ENCODE data around the gene GFRA3. TPM values are rescaled to one million over a fixed set of nuclear protein-coding genes. Genes with fewer than 3 reads are reported as not detected.
"Not testable (repeated sequence)": the region's sequence is repeated elsewhere in the genome, so short reads cannot be mapped to it uniquely, and the experiment has no call there.

GFRA3 gene, protein sequence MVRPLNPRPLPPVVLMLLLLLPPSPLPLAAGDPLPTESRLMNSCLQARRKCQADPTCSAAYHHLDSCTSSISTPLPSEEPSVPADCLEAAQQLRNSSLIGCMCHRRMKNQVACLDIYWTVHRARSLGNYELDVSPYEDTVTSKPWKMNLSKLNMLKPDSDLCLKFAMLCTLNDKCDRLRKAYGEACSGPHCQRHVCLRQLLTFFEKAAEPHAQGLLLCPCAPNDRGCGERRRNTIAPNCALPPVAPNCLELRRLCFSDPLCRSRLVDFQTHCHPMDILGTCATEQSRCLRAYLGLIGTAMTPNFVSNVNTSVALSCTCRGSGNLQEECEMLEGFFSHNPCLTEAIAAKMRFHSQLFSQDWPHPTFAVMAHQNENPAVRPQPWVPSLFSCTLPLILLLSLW
- not detected for polyA plus RNA-seq

DNA sequence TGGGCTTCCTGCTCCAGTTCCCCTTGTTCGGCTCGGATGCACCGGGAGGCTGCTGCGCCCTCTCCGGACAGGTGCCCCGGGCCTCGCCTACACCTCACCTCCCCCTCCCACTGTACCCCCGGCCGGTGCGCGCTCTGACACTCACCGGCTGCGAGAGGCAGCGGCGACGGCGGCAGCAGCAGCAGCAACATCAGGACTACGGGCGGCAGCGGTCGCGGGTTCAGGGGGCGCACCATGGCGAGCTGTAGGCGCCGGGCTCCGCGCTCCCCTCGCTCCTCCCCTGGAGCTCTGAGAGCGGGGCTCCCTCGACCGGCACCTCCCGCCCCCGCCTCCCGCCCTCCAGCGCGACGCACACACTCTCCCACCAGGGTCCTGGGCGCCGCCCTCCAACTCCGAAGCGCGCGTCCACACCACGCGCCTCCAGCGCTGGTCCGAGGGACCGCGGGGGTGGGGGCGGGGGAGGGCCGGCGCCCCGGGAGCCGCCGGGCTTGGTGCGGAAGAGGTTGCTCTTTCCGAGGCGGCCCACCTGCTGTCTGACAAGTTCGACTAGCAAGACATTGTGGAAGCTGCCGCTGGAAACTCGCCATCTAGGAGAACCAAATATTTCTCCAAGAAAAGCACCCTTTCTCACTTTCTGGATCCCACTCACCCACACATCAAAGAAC, at the start of gene GFRA3:
GFRA3 (minus strand) TSS at position 433 of the 665 bp plus-strand sequence; CDS start at position 236, 197 bp downstream.
- H3K4me1 Mint-ChIP-seq: peaks cover 0 to 6% (median 5%) of the 10 kb centered on the region in 3 donors
- H3K27ac Mint-ChIP-seq: no peak within 1 kb of the TSS
- H3K4me3 Mint-ChIP-seq: peak within 1 kb of the TSS in 3 of 4 donors; percentile 28 to 73 (median 69)
- H3K36me3 Mint-ChIP-seq: no peaks in the 10 kb centered on the region
- no peaks in the 10 kb centered on the region for H3K9me3 Mint-ChIP-seq
- peaks cover 17% of the 10 kb centered on the region for H3K27me3 Mint-ChIP-seq

- H3K4me1 Mint-ChIP-seq, H3K27ac Mint-ChIP-seq, H3K36me3 Mint-ChIP-seq, H3K4me3 Mint-ChIP-seq, H3K27me3 Mint-ChIP-seq, H3K9me3 Mint-ChIP-seq: not testable (repeated sequence)
These were observed 43.8 kb upstream of the GFRA3 start for GRCh38 chr5:138318211-138318610.

DNA sequence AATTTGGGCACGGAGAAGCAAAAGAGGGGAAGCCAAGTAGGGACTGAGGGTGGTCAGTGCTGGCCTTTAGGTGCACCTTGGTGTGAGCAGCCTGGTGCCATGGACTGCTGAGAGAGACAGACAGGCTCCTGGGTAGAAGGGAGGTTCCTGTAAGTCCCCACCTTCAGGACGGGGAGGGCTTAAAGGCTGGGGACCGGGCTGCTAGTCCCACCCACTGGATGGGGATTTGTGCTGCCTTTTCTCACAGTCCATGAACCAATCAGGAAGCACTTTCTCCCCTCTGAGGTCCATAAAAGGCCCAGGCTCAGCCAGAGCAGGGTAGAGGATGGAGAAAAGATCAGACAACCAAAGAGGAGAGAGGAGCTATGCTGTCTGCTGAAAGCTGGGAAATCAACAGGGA, 41.9 kb upstream of the GFRA3 start:
- no peaks in the 10 kb centered on the region for H3K9me3 Mint-ChIP-seq
- no peaks in the 10 kb centered on the region for H3K4me1 Mint-ChIP-seq
- no peaks in the 10 kb centered on the region for H3K27me3 Mint-ChIP-seq
- H3K27ac Mint-ChIP-seq: no peak overlapping the region
- H3K4me3 Mint-ChIP-seq: no peak overlapping the region
- H3K36me3 Mint-ChIP-seq: no peaks in the 10 kb centered on the region

- Mint-ChIP-seq H3K27ac (no peak overlapping the region), H3K4me1 (no peaks in the 10 kb centered on the region), H3K9me3 (no peaks in the 10 kb centered on the region), H3K36me3 (no peaks in the 10 kb centered on the region), H3K27me3 (no peaks in the 10 kb centered on the region), H3K4me3 (no peak overlapping the region)
These were observed 41.4 kb upstream of the GFRA3 start for GRCh38 chr5:138315751-138316278.

DNA sequence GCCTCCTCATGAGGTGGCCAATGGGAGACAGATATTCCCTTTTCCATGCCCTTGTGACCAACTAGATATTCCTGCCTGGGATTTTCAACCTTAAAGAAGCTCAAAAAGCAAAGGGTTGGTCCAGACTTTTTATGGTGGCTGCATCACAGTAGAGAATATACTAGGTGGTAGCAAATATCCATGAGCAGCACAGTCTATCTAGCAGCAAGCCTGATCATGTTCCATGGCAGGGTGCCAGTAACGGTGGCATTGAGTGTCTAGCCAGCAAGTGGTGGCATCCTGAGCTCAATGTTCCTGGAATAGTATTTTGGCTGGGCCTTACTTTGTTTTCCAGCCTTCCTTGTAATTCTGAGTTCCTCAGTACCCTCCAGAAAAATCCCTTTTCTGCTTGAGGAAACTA, 31.4 kb upstream of the GFRA3 start:
- Mint-ChIP-seq H3K4me3 (no peak overlapping the region), H3K36me3 (no peaks in the 10 kb centered on the region), H3K27me3 (no peaks in the 10 kb centered on the region), H3K9me3 (no peaks in the 10 kb centered on the region), H3K4me1 (no peaks in the 10 kb centered on the region), H3K27ac (no peak overlapping the region)

DNA sequence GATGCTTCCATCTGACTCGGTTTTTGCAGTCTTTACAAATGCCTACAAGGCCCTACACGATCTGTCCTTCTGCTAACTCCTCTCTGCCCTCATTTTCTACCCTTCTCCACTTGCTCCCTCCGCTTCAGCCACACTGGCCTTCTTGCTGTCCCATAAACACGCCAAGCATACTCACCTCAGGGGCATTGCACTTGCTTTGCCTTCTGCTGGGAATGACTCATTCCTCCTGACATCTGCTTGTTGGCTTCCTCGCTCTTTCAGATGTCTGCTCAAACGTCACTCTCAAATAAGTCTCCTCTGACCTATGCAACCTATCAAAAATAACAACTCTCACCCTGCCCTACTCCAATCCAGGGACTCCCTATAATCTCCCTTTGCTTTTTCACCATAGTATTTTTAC, 29.0 kb upstream of the GFRA3 start:
- no peaks in the 10 kb centered on the region for H3K4me1 Mint-ChIP-seq
- no peak overlapping the region for H3K27ac Mint-ChIP-seq
- no peaks in the 10 kb centered on the region for H3K27me3 Mint-ChIP-seq
- H3K9me3 Mint-ChIP-seq: peaks cover 0 to 7% (median 0%) of the 10 kb centered on the region in 3 donors
- H3K4me3 Mint-ChIP-seq: no peak overlapping the region
- H3K36me3 Mint-ChIP-seq: peaks cover 2% of the 10 kb centered on the region

DNA sequence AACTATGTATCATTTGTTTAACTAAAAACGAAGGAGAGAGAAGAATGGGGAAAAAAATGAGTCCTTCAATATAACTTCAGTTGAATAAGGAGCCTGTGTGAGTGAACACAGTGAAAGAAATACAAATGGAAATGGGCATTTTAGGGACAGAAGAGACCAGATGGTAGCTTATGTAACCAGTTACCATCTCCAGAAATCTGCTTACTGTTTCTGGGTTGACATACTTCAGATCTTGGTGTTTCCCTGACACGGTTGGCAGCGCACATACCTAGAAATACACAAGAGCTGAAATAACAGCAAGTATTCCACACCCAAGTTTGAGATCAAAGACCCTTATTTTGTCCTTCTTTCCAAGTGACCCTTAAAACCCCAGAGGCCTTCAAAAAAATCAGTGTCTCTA, 14.9 kb upstream of the GFRA3 start:
- Mint-ChIP-seq H3K27me3 (no peaks in the 10 kb centered on the region), H3K9me3 (no peaks in the 10 kb centered on the region), H3K4me3 (no peak overlapping the region), H3K4me1 (peaks cover 0 to 3% (median 0%) of the 10 kb centered on the region in 3 donors), H3K27ac (no peak overlapping the region), H3K36me3 (no peaks in the 10 kb centered on the region)

DNA sequence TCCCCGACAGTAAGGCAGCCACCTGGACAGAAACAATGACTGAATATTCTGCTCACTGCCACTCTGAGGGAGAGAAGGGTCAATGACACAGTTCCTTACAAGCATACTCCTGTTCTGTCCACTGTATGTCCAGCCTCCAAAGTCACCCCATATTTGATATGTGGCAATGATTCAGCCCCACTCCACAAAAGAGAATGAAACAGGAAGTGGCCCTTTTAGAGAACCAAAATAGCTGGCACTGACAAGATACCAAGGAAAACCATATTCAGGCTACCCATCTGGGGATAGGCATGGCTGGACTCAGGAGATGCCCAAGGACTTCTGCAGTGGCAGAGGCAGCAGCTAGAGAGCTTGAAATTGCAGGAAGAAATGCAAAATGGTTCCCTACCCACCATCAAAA, 12.8 kb upstream of the GFRA3 start:
- Mint-ChIP-seq H3K9me3 (no peaks in the 10 kb centered on the region), H3K27me3 (no peaks in the 10 kb centered on the region), H3K27ac (no peak overlapping the region)

GRCh38 chr5:138282920-138283742, 8.7 kb upstream of the GFRA3 start:
- no peak overlapping the region for H3K4me3 Mint-ChIP-seq
- no peaks in the 10 kb centered on the region for H3K36me3 Mint-ChIP-seq
- no peak overlapping the region for H3K27ac Mint-ChIP-seq
- peaks cover 0 to 3% (median 0%) of the 10 kb centered on the region in 3 donors for H3K4me1 Mint-ChIP-seq
- H3K9me3 Mint-ChIP-seq: no peaks in the 10 kb centered on the region
- no peaks in the 10 kb centered on the region for H3K27me3 Mint-ChIP-seq

More for the DNA sequence above, 12.8 kb upstream of the GFRA3 start:
- Mint-ChIP-seq H3K4me1 (peaks cover 0 to 3% (median 0%) of the 10 kb centered on the region in 3 donors), H3K36me3 (no peaks in the 10 kb centered on the region), H3K4me3 (no peak overlapping the region)

DNA sequence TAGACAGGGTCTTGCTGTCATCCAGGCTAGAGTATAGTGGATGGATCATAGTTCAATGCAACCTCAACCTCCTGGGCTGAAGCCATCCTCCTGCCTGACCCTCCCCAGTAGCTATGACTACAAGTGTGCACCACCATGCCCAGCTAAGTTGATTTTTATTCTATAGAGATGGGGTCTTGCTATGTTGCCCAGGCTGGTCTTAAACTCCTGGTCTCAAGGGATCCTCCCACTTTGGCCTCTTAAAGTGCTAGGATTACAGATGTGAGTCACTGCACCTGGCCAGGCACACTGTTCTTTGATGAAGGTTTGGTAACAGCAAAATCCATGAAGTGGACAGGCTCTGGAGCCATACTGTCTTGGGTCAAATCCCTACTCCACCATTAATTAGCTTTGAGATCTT, 6.5 kb upstream of the GFRA3 start:
- Mint-ChIP-seq H3K4me1 (no peaks in the 10 kb centered on the region), H3K4me3 (no peak overlapping the region), H3K27me3 (no peaks in the 10 kb centered on the region), H3K27ac (no peak overlapping the region), H3K9me3 (no peaks in the 10 kb centered on the region), H3K36me3 (no peaks in the 10 kb centered on the region)

GRCh38 chr5:138276402-138277054, 2.1 kb upstream of the GFRA3 start:
- peaks cover 14% of the 10 kb centered on the region for H3K27me3 Mint-ChIP-seq
- peaks cover 0 to 6% (median 5%) of the 10 kb centered on the region in 3 donors for H3K4me1 Mint-ChIP-seq
- no peak overlapping the region for H3K27ac Mint-ChIP-seq
- no peaks in the 10 kb centered on the region for H3K36me3 Mint-ChIP-seq
- H3K4me3 Mint-ChIP-seq: peak overlapping the region in 2 of 4 donors; percentile 13
- H3K9me3 Mint-ChIP-seq: no peaks in the 10 kb centered on the region

DNA sequence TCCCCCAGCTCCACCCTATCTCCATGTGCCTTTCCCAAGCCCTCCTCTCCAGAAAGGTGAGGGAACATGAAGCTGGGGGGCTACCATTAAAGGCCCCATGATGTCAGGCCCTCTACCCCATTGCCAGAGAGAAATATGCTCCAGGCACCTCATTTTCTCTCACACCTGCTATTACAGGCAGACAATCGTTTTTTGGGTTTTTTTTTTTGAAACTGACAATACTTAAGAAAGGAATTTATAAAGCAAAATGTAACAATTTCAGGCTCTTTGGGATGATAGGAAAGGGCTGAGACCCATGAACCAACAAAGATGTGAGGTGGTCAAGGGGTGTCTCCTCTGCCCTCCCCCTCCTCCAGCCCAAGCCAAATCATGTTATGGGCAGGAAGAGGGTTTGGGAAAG, 1.5 kb upstream of the GFRA3 start:
- Mint-ChIP-seq H3K4me3 (peak overlapping the region in 3 of 4 donors; percentile 9 to 13 (median 13)), H3K27ac (no peak overlapping the region), H3K4me1 (peaks cover 0 to 6% (median 5%) of the 10 kb centered on the region in 3 donors), H3K36me3 (no peaks in the 10 kb centered on the region), H3K27me3 (peaks cover 15% of the 10 kb centered on the region), H3K9me3 (no peaks in the 10 kb centered on the region)

DNA sequence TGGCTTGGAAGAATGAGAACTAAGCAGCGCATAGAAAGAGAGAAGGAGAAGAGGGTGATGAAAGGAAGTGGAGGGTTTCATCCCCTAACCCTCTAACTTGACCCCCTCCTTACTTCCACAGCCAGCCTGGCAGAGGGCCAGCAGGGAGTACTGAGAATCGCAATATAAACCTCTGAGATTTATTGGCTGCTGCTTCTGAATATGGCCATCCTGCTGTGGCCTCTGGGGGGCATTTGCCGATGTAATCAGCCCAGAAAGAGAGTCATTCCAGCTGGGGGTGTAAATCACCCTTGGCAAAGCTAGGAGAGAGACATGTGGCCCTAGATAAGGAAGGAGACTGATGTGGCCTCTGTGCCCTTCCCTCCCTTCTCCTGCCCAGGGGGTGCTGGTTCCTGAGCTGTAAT, 960 bp upstream of the GFRA3 start:
- Mint-ChIP-seq H3K27ac (no peak overlapping the region), H3K9me3 (no peaks in the 10 kb centered on the region), H3K36me3 (no peaks in the 10 kb centered on the region), H3K27me3 (peaks cover 15% of the 10 kb centered on the region), H3K4me3 (no peak overlapping the region), H3K4me1 (peaks cover 0 to 6% (median 5%) of the 10 kb centered on the region in 3 donors)

DNA sequence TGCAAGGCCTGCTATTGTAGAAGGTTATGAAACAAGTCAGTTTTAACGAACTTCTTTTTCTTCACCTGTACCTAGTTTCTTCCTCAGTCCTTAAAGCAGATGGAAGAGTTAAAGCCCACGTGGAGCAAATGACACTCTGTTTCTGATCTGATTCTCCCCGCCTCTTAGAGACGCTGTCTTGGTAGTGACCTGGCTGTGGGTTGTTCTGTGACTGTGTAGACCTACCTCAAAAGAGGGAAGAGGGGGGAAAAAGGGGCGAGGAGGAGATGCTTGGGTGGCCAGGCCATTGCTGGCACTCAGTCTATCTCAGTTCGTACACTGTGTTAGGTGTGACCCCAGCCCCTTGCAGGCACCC, 610 bp downstream of the GFRA3 start:
- no peaks in the 10 kb centered on the region for H3K36me3 Mint-ChIP-seq
- H3K4me1 Mint-ChIP-seq: peaks cover 0 to 6% (median 5%) of the 10 kb centered on the region in 3 donors
- H3K4me3 Mint-ChIP-seq: peak overlapping the region in 3 of 4 donors; percentile 4 to 73 (median 46)
- no peaks in the 10 kb centered on the region for H3K9me3 Mint-ChIP-seq
- H3K27ac Mint-ChIP-seq: no peak overlapping the region
- H3K27me3 Mint-ChIP-seq: peaks cover 17% of the 10 kb centered on the region

Measured in IgD-negative memory B cell (primary cell).